PFSK-1 (cell line): ENCODE data around the gene CXCL16.

ENCODE experiments used
- FOXP2 ChIP-seq: optimal IDR thresholded peaks from 2 replicates; pipeline ENCODE3; 2011; ENCODE audit warnings: borderline replicate concordance, control low read depth, inconsistent platforms; ENCODE audit not compliant: insufficient read depth; ENCODE audit errors: extremely low read length, extremely low read depth
- POLR2AphosphoS5 ChIP-seq: IDR thresholded peaks from 2 replicates; pipeline ENCODE4 v1.6.1; 2012; ENCODE audit warnings: low read depth, mild to moderate bottlenecking, control low read depth, low read length, moderate library complexity
- SIN3A ChIP-seq: IDR thresholded peaks from 2 replicates; pipeline ENCODE4 v1.6.1; 2012; ENCODE audit warnings: mild to moderate bottlenecking, low read length, moderate library complexity, borderline replicate concordance; ENCODE audit not compliant: insufficient read depth
- TAF1 ChIP-seq: IDR thresholded peaks from 2 replicates; pipeline ENCODE4 v1.6.1; 2012; ENCODE audit warnings: low read length, control low read depth, borderline replicate concordance; ENCODE audit not compliant: insufficient read depth
- TF ChIP-seq, protein P1 (sequence below), 2 experiments: IDR thresholded peaks; 2 replicates each; pipeline versions ENCODE4 v1.6.1 to v1.8.0; 2011 to 2012; ENCODE audit warnings: low read depth in 2 of 2, low read length in 2 of 2, control low read depth in 1 of 2, inconsistent platforms in 1 of 2, mild to moderate bottlenecking in 1 of 2, moderate library complexity in 1 of 2; ENCODE audit not compliant: insufficient read depth in 1 of 2

The CXCL16 gene

GRCh38 chr17:4703330-4703691, 36.4 kb downstream of the CXCL16 start:
- no peak for TF ChIP-seq TAF1
- TF ChIP-seq FOXP2 = no peak
- no peak for TF ChIP-seq POLR2AphosphoS5
- no peak for TF ChIP-seq SIN3A
- TF ChIP-seq, protein P1, sequence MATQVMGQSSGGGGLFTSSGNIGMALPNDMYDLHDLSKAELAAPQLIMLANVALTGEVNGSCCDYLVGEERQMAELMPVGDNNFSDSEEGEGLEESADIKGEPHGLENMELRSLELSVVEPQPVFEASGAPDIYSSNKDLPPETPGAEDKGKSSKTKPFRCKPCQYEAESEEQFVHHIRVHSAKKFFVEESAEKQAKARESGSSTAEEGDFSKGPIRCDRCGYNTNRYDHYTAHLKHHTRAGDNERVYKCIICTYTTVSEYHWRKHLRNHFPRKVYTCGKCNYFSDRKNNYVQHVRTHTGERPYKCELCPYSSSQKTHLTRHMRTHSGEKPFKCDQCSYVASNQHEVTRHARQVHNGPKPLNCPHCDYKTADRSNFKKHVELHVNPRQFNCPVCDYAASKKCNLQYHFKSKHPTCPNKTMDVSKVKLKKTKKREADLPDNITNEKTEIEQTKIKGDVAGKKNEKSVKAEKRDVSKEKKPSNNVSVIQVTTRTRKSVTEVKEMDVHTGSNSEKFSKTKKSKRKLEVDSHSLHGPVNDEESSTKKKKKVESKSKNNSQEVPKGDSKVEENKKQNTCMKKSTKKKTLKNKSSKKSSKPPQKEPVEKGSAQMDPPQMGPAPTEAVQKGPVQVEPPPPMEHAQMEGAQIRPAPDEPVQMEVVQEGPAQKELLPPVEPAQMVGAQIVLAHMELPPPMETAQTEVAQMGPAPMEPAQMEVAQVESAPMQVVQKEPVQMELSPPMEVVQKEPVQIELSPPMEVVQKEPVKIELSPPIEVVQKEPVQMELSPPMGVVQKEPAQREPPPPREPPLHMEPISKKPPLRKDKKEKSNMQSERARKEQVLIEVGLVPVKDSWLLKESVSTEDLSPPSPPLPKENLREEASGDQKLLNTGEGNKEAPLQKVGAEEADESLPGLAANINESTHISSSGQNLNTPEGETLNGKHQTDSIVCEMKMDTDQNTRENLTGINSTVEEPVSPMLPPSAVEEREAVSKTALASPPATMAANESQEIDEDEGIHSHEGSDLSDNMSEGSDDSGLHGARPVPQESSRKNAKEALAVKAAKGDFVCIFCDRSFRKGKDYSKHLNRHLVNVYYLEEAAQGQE (IDR thresholded peaks at IDR 0.05; ENCODE audit: insufficient read depth in 1 of 2, low read depth in 2 of 2, low read length in 2 of 2) = no peak

DNA sequence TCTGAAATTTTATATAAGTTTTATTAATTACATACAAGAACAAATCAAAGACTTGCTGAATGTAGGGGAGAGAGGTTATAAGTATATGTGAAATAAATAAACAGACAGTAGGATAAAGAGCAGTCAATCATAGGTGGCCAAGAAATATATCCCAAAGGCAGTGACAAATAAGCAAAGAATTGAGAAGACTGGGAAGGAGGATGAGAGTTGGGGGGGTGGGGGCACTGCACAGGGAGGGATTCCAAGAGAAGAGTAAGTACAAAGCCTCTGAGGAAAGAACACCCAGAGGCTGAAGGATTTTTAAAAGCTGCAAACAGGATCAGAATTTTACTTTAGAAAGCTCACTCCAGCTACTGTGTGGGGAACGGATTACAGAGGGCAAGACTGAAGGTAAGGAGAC, 38.6 kb downstream of the CXCL16 start:
- TF ChIP-seq SIN3A (no peak), TAF1 (no peak), FOXP2 (no peak), POLR2AphosphoS5 (no peak)
- TF ChIP-seq, protein P1 (IDR thresholded peaks at IDR 0.05; ENCODE audit: insufficient read depth in 1 of 2, low read depth in 2 of 2, low read length in 2 of 2) = no peak

GRCh38 chr17:4696437-4696805, 43.3 kb downstream of the CXCL16 start:
- TF ChIP-seq POLR2AphosphoS5 (no peak), SIN3A (no peak), FOXP2 (no peak), TAF1 (no peak)
- TF ChIP-seq, protein P1 (IDR thresholded peaks at IDR 0.05; ENCODE audit: insufficient read depth in 1 of 2, low read depth in 2 of 2, low read length in 2 of 2) = no peak

DNA sequence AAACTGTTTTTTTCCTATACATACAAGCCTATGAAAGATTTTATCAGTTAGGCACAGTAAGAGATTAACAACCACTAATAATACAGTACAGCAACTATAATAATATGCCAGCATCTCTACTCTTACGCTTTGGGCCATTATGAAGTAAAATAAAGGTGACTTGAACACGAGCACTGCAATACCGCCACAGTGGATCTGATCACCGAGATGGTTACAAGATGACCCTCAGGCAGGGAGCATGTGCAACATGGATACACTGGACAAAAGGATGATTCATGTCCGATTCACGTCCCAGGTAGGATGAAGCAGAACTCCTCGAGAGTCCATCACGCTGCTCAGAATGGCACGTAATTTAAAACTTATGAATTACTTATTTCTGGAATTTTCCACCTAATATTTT, 46.3 kb downstream of the CXCL16 start:
- TF ChIP-seq POLR2AphosphoS5 (no peak), SIN3A (no peak), TAF1 (no peak), FOXP2 (no peak)
- TF ChIP-seq, protein P1 (IDR thresholded peaks at IDR 0.05; ENCODE audit: insufficient read depth in 1 of 2, low read depth in 2 of 2, low read length in 2 of 2) = no peak

DNA sequence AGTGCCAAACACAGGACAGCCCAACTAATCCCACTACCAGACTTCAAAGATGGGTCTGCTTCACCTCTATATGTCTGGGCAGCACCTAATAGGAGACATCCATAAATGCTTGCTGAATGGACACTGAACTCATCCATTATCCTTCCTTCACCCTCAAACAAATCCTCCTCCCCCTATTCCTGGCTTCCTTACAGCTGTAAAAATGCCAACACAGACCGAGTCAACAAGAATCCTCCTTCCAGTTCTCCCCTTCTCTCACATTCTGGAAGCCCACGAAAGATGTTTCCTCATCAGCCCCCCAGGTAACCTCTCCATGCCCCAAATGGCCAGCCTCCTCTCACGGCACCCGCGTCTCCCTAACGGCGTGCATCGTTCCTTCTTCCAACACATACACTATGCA, 48.0 kb downstream of the CXCL16 start:
- TF ChIP-seq FOXP2 (no peak), POLR2AphosphoS5 (no peak), TAF1 (no peak), SIN3A (no peak)
- TF ChIP-seq, protein P1 (IDR thresholded peaks at IDR 0.05; ENCODE audit: insufficient read depth in 1 of 2, low read depth in 2 of 2, low read length in 2 of 2) = no peak
